CD4-positive, alpha-beta T cell treated with Interleukin-15 for 1 hour (primary cell): ENCODE data around the gene PLCL1.
A peak's percentile ranks its signal among the peaks of the same experiment; 100 is the strongest.

Experiments
- DNase-seq: peaks from one replicate; pipeline ENCODE4 v3.0.0-alpha.2; 2020

Gene PLCL1

GRCh38 chr2:197804049-197804757 is at the start of gene PLCL1:
Gene PLCL1 (plus strand): TSS chr2:197804593.
- peak; percentile 89 for DNase-seq

- no peak for DNase-seq
Observed at GRCh38 chr2:197759013-197759412, 45.4 kb upstream of the PLCL1 start.

GRCh38 chr2:197759625-197760292 is 44.6 kb upstream of the PLCL1 start:
- DNase-seq: no peak

- no peak for DNase-seq
Observed at GRCh38 chr2:197760293-197760657, 44.1 kb upstream of the PLCL1 start.

GRCh38 chr2:197777823-197778407 is 26.5 kb upstream of the PLCL1 start:
- no peak for DNase-seq

- no peak for DNase-seq
Observed at GRCh38 chr2:197779261-197779660, 25.1 kb upstream of the PLCL1 start.

GRCh38 chr2:197782126-197782525 is 22.3 kb upstream of the PLCL1 start:
- DNase-seq: no peak

- no peak for DNase-seq
Observed at GRCh38 chr2:197784956-197785941, 19.1 kb upstream of the PLCL1 start, which contains the start of gene BOLL. Gene BOLL (minus strand): TSS chr2:197785319. CDS start chr2:197781850, 3,469 bp downstream.

GRCh38 chr2:197786010-197786877 is 18.1 kb upstream of the PLCL1 start:
- DNase-seq: peak; percentile 51

- no peak for DNase-seq
Observed at GRCh38 chr2:197793456-197793855, 10.9 kb upstream of the PLCL1 start.

- no peak for DNase-seq
Observed at GRCh38 chr2:197795277-197795676, 9.1 kb upstream of the PLCL1 start.

- DNase-seq: no peak
Observed at GRCh38 chr2:197798187-197798586, 6.2 kb upstream of the PLCL1 start.

GRCh38 chr2:197799068-197799467 is 5.3 kb upstream of the PLCL1 start:
- DNase-seq: no peak

GRCh38 chr2:197800091-197800490 is 4.3 kb upstream of the PLCL1 start:
- DNase-seq: no peak

GRCh38 chr2:197801033-197801432 is 3.4 kb upstream of the PLCL1 start:
- DNase-seq: no peak

GRCh38 chr2:197803033-197803444 is 1.4 kb upstream of the PLCL1 start:
- DNase-seq: no peak

- DNase-seq: peak; percentile 16
Observed at GRCh38 chr2:197804758-197805714, 643 bp downstream of the PLCL1 start.

- no peak for DNase-seq
Observed at GRCh38 chr2:197805715-197806633, 1.6 kb downstream of the PLCL1 start.

- no peak for DNase-seq
Observed at GRCh38 chr2:197809064-197809463, 4.7 kb downstream of the PLCL1 start.

- DNase-seq: no peak
Observed at GRCh38 chr2:197810016-197810415, 5.6 kb downstream of the PLCL1 start.
